ENCODE data around the gene TSPAN18. TPM values are rescaled to one million over a fixed set of nuclear protein-coding genes. Genes with fewer than 3 reads are reported as not detected.

TSPAN18 gene
- total and polyA plus RNA-seq, 2 of the 8 experiments (the other 6 are each of a cell fraction or from before 2014, with no cell fraction given), result 5.2 to 10.2 TPM

DNA sequence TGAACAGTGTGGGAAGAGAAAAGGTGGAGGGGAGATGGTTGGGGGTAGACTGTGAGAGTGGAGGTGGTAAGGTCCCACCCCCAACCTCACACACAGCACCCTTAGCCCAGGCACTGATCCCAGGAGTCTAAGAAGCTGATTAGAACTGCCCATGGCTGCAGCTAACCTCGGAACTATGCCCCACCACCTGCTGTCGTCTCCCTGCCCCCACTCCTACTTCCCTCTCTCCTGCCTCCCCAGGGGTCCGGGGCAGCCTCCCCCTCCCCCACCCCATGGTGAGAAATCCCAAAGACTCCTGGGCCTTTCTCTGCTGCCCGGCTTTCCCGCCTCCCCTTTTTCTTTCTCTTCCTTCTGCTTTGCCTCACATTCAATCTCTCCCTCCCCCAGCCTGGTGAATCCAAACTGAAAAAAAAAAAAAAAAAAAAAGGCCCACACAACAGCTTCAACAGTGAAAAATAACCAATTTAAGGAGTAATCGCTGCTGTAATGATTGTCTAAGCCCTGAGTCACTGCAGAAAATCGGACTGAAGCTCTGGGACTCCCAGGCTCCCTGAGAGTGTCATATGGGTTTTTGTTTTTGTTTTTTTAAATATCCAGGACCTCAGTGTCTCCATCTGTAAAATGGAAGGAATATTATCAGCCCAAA is 233.6 kb downstream of the TSPAN18 start:
- Histone ChIP-seq H3K23me2 (ENCODE audit: low read depth, low read length) (no peaks in the 10 kb centered on the region; the same call in 1 of the 2 replicates), H2BK20ac (ENCODE audit: low read length) (peak overlapping the region; percentile 98), H4K20me1 (replicated peaks in 1 of 2; ENCODE audit: control insufficient read depth in 1 of 2, insufficient read depth in 2 of 2, low read length in 2 of 2) (no peaks in the 10 kb centered on the region), H3K4me2 (ENCODE audit: insufficient read depth in 1 of 2, low read depth in 2 of 2, low read length in 2 of 2) (peak overlapping the region; percentile 50 to 68), H3K27me3 (replicated peaks in 1 of 4; ENCODE audit: control insufficient read depth in 3 of 4, extremely low read depth in 1 of 4, insufficient read depth in 3 of 4, low read length in 3 of 4) (peaks cover 0 to 2% (median 0%) of the 10 kb centered on the region in 4 experiments; a peak in 3 of 7 replicates), H3K4me1 (replicated peaks in 1 of 4; ENCODE audit: control insufficient read depth in 3 of 4, insufficient read depth in 4 of 4, low read length in 3 of 4) (peaks cover 17 to 61% (median 35%) of the 10 kb centered on the region in 4 experiments), H2BK15ac (ENCODE audit: low read length) (peak overlapping the region; percentile 88; the same call in 1 of the 2 replicates), H3K27ac (ENCODE audit: low read depth, low read length) (no peak overlapping the region), H3K4ac (replicated peaks; ENCODE audit: insufficient read length, low read depth, low read length) (peak overlapping the region; percentile 55), H3K14ac (ENCODE audit: insufficient read length) (no peak overlapping the region), H2AFZ (ENCODE audit: low read length) (no peak overlapping the region), H4K8ac (ENCODE audit: extremely low read depth, insufficient read depth, low read length) (peak overlapping the region; percentile 9; the same call in 1 of the 2 replicates), H3K23ac (ENCODE audit: insufficient read length) (no peak overlapping the region), H4K5ac (ENCODE audit: insufficient read length, low read depth, low read length) (peak overlapping the region; percentile 63), H2BK120ac (replicated peaks; ENCODE audit: low read depth, low read length) (peak overlapping the region; percentile 91), H2BK5ac (ENCODE audit: low read depth, low read length) (peak overlapping the region; percentile 94; the same call in 1 of the 2 replicates), H3K9me3 (ENCODE audit: insufficient read depth in 2 of 2, low read depth in 1 of 2, low read length in 1 of 2) (no peaks in the 10 kb centered on the region), H3K79me2 (ENCODE audit: control insufficient read depth in 1 of 2, insufficient read depth in 2 of 2, low read length in 2 of 2) (no peaks in the 10 kb centered on the region), H3K36me3 (ENCODE audit: control insufficient read depth in 2 of 4, insufficient read depth in 4 of 4, low read length in 3 of 4) (no peaks in the 10 kb centered on the region), H2BK12ac (ENCODE audit: low read depth, low read length) (peak overlapping the region; percentile 52), H3K56ac (replicated peaks; ENCODE audit: insufficient read length, low read depth, low read length) (no peak overlapping the region), H4K91ac (replicated peaks; ENCODE audit: insufficient read length, low read length) (peak overlapping the region; percentile 93), H2AK5ac (ENCODE audit: low read depth, low read length) (0 out of 2 replicates have a peak overlapping the region, but pooled peaks have one; percentile 94), H3K79me1 (ENCODE audit: low read depth, low read length) (no peaks in the 10 kb centered on the region), H3K9ac (replicated peaks in 1 of 4; ENCODE audit: extremely low read depth in 1 of 4, low read depth in 3 of 4, low read length in 3 of 4) (no peak overlapping the region), H3K4me3 (ENCODE audit: extremely low read depth in 1 of 4, insufficient read depth in 2 of 4, low read depth in 3 of 4, low read length in 4 of 4) (peak overlapping the region in 1 of 4 experiments; percentile 24; a peak in 1 of 8 replicates), H3K18ac (ENCODE audit: extremely low read depth, low read length) (peak overlapping the region; percentile 66)
- no peak for FAIRE-seq
- WGBS, 2 experiments (ENCODE audit: extremely low coverage in 1 of 2, insufficient coverage in 1 of 2, insufficient read length in 1 of 2, insufficient replicate concordance in 2 of 2, low coverage in 1 of 2, low lambda C conversion rate in 2 of 2, missing lambda C conversion rate in 1 of 2), result 38% methylated on average over 4 of the region's 7 CpGs; no CpG with 5 or more reads in 1 of the 2 experiments
- no peak for DNase-seq (ENCODE audit: low read depth in 1 of 2, low spot score in 2 of 2)
- CTCF ChIA-PET (ENCODE audit: partially characterized antibody), result interaction anchor here (0.6 to 38.2 kb wide), 9 partner anchors 10 to 703 kb away, joined by 3 to 731 read pairs (median 3); partner anchors contain the start of gene TP53I11
- POLR2A ChIA-PET (ENCODE audit: partially characterized antibody), result interaction anchor here (0.6 to 2.0 kb wide), 8 partner anchors 10 to 28 kb away, joined by 3 to 9 read pairs (median 4); partner anchors contain the start of gene TP53I11
- TF ChIP-seq, protein P1, sequence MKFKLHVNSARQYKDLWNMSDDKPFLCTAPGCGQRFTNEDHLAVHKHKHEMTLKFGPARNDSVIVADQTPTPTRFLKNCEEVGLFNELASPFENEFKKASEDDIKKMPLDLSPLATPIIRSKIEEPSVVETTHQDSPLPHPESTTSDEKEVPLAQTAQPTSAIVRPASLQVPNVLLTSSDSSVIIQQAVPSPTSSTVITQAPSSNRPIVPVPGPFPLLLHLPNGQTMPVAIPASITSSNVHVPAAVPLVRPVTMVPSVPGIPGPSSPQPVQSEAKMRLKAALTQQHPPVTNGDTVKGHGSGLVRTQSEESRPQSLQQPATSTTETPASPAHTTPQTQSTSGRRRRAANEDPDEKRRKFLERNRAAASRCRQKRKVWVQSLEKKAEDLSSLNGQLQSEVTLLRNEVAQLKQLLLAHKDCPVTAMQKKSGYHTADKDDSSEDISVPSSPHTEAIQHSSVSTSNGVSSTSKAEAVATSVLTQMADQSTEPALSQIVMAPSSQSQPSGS (IDR thresholded peaks at IDR 0.05; ENCODE audit: low read length), result no peak
- TF ChIP-seq, protein P2, sequence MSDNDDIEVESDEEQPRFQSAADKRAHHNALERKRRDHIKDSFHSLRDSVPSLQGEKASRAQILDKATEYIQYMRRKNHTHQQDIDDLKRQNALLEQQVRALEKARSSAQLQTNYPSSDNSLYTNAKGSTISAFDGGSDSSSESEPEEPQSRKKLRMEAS (IDR thresholded peaks at IDR 0.05), result peak; percentile 38
- TF ChIP-seq RFX5 (IDR thresholded peaks at IDR 0.05; ENCODE audit: borderline replicate concordance, low read depth, low read length) (no peak), FOSL1 (IDR thresholded peaks at IDR 0.05; ENCODE audit: insufficient read depth, low read depth, low read length) (no peak), ASH2L (IDR thresholded peaks at IDR 0.05; ENCODE audit: low read length) (peak; percentile 68), HDAC2 (IDR thresholded peaks at IDR 0.05; ENCODE audit: borderline replicate concordance in 1 of 2, low read depth in 2 of 2, low read length in 2 of 2) (no peak; a peak in 1 of 4 replicates), SAP30 (IDR thresholded peaks at IDR 0.05; ENCODE audit: insufficient read depth, insufficient replicate concordance, low read length) (no peak)
- TF ChIP-seq, protein P3, sequence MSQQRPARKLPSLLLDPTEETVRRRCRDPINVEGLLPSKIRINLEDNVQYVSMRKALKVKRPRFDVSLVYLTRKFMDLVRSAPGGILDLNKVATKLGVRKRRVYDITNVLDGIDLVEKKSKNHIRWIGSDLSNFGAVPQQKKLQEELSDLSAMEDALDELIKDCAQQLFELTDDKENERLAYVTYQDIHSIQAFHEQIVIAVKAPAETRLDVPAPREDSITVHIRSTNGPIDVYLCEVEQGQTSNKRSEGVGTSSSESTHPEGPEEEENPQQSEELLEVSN (IDR thresholded peaks at IDR 0.05), result no peak
